ENCODE measurements around the gene MMP24.

The MMP24 gene

GRCh38 chr20:35316086-35316485, 89.6 kb downstream of the MMP24 start:
- no peak for DNase-seq (ENCODE audit: low spot score)
- TF ChIP-seq CTCF (IDR thresholded peaks at IDR 0.05; ENCODE audit: extremely low read depth, missing control alignments): no peak

GRCh38 chr20:35317416-35318210, 91.1 kb downstream of the MMP24 start:
- no peak for DNase-seq (ENCODE audit: low spot score)
- no peak for TF ChIP-seq CTCF (IDR thresholded peaks at IDR 0.05; ENCODE audit: extremely low read depth, missing control alignments)

- TF ChIP-seq CTCF (IDR thresholded peaks at IDR 0.05; ENCODE audit: extremely low read depth, missing control alignments): no peak
- no peak for DNase-seq (ENCODE audit: low spot score)
Measured at GRCh38 chr20:35318502-35319157, 92.1 kb downstream of the MMP24 start.

- no peak for DNase-seq (ENCODE audit: low spot score)
- TF ChIP-seq CTCF (IDR thresholded peaks at IDR 0.05; ENCODE audit: extremely low read depth, missing control alignments): no peak
Measured at GRCh38 chr20:35319192-35319870, 92.8 kb downstream of the MMP24 start.

- no peak for TF ChIP-seq CTCF (IDR thresholded peaks at IDR 0.05; ENCODE audit: extremely low read depth, missing control alignments)
- DNase-seq (ENCODE audit: low spot score): no peak
Measured at GRCh38 chr20:35319871-35320197, 93.3 kb downstream of the MMP24 start.

GRCh38 chr20:35320396-35321126, 94.1 kb downstream of the MMP24 start:
- no peak for DNase-seq (ENCODE audit: low spot score)
- TF ChIP-seq CTCF (IDR thresholded peaks at IDR 0.05; ENCODE audit: extremely low read depth, missing control alignments): no peak
